HG03457 (cell line): ENCODE measurements around the gene TRIM5.
A peak's percentile ranks its signal among the peaks of the same experiment; 100 is the strongest.
"Not testable (repeated sequence)": the region's sequence is repeated elsewhere in the genome, so short reads cannot be mapped to it uniquely, and the experiment has no call there.

ENCODE experiments used
- ATAC-seq: cut with Tn5 transposase; IDR thresholded peaks from one replicate; pipeline ENCODE4 v1.9.1; 2021; ENCODE audit warnings: moderate number of reproducible peaks; ENCODE audit not compliant: unreplicated experiment

Gene TRIM5, protein sequence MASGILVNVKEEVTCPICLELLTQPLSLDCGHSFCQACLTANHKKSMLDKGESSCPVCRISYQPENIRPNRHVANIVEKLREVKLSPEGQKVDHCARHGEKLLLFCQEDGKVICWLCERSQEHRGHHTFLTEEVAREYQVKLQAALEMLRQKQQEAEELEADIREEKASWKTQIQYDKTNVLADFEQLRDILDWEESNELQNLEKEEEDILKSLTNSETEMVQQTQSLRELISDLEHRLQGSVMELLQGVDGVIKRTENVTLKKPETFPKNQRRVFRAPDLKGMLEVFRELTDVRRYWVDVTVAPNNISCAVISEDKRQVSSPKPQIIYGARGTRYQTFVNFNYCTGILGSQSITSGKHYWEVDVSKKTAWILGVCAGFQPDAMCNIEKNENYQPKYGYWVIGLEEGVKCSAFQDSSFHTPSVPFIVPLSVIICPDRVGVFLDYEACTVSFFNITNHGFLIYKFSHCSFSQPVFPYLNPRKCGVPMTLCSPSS

GRCh38 chr11:5684646-5685362, at the start of gene TRIM5:
Gene TRIM5, minus strand, starts transcription at chr11:5685074. Its CDS starts 4,897 bp downstream, at chr11:5680177.
- ATAC-seq, result peak; percentile 66

DNA sequence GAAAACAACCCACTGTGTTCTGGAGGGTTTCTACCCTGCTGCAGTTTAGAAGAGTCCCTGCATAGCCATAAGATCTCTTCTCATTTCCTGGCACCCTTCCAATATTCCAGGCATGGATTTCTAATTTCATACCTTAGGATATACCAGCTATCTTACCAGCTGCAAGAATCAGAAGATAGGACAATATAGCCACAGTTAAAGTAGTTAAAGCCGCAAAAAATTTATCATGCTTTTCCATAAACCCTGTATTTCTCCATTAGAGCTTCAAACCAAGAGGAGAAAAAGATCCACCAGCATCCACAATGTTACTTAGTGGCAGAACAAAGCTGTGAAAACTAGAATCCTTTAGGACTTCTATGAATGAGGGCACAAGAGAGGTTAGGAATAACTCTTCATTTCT, 42.8 kb upstream of the TRIM5 start:
- ATAC-seq, result no peak

- no peak for ATAC-seq
These were observed 41.5 kb upstream of the TRIM5 start for GRCh38 chr11:5726351-5726750.

- ATAC-seq, result no peak
These were observed 37.7 kb upstream of the TRIM5 start for GRCh38 chr11:5722622-5723021.

GRCh38 chr11:5719703-5720495, 35.0 kb upstream of the TRIM5 start:
- no peak for ATAC-seq

DNA sequence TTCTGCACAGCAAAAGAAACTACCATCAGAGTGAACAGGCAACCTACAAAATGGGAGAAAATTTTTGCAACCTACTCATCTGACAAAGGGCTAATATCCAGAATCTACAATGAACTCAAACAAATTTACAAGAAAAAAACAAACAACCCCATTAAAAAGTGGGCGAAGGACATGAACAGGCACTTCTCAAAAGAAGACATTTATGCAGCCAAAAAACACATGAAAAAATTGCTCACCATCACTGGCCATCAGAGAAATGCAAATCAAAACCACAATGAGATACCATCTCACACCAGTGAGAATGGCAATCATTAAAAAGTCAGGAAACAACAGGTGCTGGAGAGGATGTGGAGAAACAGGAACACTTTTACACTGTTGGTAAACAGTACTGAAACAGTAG, 31.6 kb upstream of the TRIM5 start:
- not testable (repeated sequence) for ATAC-seq

GRCh38 chr11:5713695-5714094, 28.8 kb upstream of the TRIM5 start:
- ATAC-seq, result no peak

GRCh38 chr11:5712507-5712906, 27.6 kb upstream of the TRIM5 start:
- no peak for ATAC-seq

DNA sequence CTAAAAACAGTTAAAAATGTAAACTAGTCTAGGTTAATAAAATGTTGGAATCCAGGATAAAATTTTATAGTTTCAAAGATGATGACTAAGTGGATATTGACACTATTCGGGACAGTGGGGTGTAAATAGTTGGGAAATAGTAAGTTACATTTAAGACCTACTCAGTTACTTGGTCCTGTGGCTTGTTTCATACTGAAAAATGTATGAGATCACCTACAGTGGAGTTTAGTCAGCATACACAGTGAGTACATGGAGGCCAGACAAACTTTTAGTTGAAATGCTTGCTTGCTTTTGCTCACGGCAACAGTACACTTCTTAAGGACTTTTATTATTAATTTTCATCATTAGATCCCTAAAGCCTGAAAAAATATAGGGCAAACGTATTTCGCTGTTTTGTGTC, 20.8 kb upstream of the TRIM5 start:
- ATAC-seq, result no peak

- ATAC-seq, result peak; percentile 71
These were observed 19.1 kb upstream of the TRIM5 start for GRCh38 chr11:5703741-5704536.

GRCh38 chr11:5701055-5701577, 16.2 kb upstream of the TRIM5 start:
- no peak for ATAC-seq

DNA sequence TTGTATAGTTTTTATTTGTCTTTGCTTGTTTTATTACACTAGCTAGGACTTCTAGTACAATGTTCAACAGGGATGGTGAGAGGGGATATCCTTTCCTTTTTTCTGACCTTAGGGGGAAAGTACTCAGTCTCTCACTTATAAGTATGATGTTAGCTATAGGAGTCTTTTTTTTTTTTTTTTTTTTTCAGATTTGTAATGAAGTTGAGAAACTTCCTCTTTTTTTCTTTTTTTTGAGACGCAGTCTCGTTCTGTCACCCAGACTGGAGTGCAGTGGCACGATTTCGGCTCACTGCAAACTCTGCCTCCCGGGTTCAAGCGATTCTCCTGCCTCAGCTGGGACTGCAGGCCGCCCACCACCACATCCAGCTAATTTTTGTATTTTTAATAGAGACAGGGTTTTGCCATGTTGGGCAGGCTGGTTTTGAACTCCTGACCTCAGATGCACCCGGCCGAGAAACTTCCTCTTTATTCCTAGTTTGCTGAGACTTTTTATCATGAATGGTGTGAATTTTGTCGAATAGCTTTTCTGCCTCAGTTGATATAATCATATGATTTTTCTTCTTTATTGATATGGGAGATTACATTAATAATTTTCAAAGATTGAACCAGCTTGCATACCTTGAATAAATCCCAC, 15.7 kb upstream of the TRIM5 start:
- no peak for ATAC-seq

DNA sequence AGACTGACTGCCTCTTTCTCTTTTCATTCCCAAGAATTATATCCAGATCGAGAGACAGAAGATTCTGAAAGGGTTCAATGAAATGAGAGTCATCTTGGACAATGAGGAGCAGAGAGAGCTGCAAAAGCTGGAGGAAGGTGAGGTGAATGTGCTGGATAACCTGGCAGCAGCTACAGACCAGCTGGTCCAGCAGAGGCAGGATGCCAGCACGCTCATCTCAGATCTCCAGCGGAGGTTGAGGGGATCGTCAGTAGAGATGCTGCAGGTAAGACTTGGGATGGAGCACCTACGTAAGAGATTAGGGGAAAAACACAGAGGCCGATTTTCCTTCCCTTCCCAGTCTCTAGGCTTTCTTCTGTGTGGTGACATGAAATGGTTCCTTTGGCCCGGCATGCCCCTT, 13.4 kb upstream of the TRIM5 start:
- ATAC-seq, result no peak

GRCh38 chr11:5696210-5696609, 11.3 kb upstream of the TRIM5 start:
- ATAC-seq, result no peak

DNA sequence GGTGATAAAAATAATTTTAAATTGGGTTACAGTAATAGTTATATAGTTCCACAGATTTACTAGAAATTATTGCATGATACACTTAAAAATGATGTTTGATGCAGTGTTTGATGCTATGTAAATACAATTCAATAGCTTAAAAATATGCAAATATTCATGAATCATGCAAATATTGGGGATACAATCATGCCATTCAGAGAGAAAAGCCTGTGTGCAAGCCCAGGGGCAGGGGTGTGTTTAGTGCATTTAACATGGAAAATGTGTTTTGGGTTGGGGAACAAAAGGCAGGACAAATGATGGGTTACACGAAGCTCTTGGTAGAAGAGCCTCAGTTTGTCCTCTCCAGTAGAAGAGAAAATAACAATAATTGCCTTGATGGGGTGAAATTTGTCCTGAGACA, 10.7 kb upstream of the TRIM5 start:
- no peak for ATAC-seq

DNA sequence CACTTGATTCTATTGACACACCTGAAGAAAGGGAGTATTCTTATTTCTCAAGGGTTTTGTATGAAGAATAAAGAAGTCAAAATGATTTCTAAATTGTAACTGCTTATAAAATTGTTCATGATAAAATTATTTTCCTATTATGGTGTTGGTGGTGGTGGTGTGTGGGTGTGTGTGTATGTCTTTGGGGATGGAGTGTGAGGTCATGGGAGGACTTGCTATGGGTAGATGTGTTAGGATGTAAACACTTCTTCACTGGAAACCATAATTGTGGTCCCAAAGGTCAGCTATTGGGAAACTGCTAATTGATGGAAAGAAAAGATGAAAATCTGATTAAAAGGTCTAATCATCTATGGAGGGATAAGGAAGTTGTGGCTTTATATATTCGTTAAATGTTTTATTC, 9.8 kb upstream of the TRIM5 start:
- ATAC-seq, result no peak

- no peak for ATAC-seq
These were observed 7.1 kb upstream of the TRIM5 start for GRCh38 chr11:5691964-5692361.

DNA sequence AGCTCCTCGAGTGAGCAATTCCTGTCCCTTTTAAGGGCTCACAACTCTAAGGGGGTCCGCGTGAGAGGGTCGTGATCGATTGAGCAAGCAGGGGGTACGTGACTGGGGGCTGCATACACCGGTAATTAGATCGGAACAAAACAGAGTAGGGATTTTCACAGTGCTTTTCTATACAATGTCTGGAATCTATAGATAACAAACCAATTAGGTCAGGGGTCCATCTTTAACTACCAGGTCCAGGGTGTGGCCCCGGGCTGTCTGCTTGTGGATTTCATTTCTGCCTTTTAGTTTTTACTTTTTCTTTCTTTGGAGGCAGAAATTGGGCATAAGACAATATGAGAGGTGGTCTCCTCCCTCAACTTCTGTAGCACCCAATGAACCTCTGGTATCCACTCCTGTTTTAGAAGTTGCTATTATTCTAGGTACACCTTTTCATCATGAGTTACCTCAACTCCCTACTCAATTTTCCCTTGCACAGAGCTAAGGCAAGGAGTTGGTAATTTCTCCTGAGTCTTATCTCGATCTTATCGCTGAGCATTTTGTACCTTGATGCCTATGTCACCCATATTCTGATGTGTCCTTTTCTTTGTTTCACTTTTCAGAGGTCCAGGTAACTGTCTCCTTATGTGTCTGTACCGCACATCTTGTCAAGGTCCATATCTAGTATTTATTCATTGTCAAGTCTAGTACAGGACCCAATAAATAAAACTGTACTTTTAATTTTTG, 6.5 kb upstream of the TRIM5 start:
- not testable (repeated sequence) for ATAC-seq

DNA sequence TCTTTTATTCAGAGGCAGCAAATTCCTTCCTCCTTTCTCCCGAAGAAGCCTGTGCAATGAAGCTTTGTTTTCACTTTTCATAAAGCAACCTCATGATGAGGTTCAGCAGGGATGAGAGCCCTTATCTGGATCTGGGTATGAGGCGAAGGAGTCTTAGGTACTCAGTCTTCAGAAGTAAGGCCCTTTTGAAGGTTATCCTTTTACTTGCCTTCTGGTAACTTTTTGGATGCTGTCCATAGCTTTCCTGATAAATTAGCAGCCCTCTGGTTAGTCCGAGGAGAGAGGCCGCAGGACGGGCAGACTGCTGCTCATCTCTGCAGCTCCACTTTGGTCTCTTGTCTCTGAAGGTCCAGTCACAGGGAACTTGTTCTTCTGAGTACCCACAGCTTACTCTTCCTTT, 5.9 kb upstream of the TRIM5 start:
- no peak for ATAC-seq
